ENCODE measurements around the gene CDC42EP4. TPM values are rescaled to one million over a fixed set of nuclear protein-coding genes. Genes with fewer than 3 reads are reported as not detected.

Gene CDC42EP4
- total RNA-seq (10 to 100 TPM; 27.5 to 31.0 TPM), polyA plus RNA-seq (10 to 100 TPM; 15.7 to 28.4 TPM)

- Histone ChIP-seq H3K4me1 (ENCODE audit: control insufficient read depth in 4 of 4, insufficient read depth in 4 of 4, low read length in 3 of 4) (peaks cover 0 to 28% (median 14%) of the 10 kb centered on the region in 4 donors), H3K27ac (ENCODE audit: low read depth in 1 of 2, low read length in 2 of 2) (peak within 1 kb of the TSS; percentile 95 to 96), H3K27me3 (ENCODE audit: control insufficient read depth in 4 of 4, insufficient read depth in 4 of 4, low read length in 3 of 4) (no peaks in the 10 kb centered on the region), H3K9me3 (ENCODE audit: control insufficient read depth in 4 of 4, low read length in 3 of 4) (no peaks in the 10 kb centered on the region), H3K4me3 (ENCODE audit: low read depth in 1 of 3, low read length in 3 of 3) (peak within 1 kb of the TSS; percentile 85 to 88 (median 85)), H3K9ac (ENCODE audit: low read depth in 1 of 2, low read length in 2 of 2) (peak within 1 kb of the TSS; percentile 83 to 89), H3K36me3 (ENCODE audit: control insufficient read depth in 4 of 4, insufficient read depth in 3 of 4, low read depth in 1 of 4, low read length in 3 of 4) (no peaks in the 10 kb centered on the region)
- DNase-seq (ENCODE audit: low spot score), result peak; percentile 96
- WGBS, result 1% methylated on average over 71 of the region's 71 CpGs
- TF ChIP-seq MAX (IDR thresholded peaks at IDR 0.05), result no peak
- TF ChIP-seq TAF1 (conservative IDR thresholded peaks at IDR 0.05), result peak; percentile 43
- peak; percentile 24 to 53 for TF ChIP-seq HNF4A (conservative IDR thresholded peaks at IDR 0.05)
- TF ChIP-seq JUND (IDR thresholded peaks at IDR 0.05), result peak in 1 of 2 donors; percentile 46
- TF ChIP-seq RXRA (IDR thresholded peaks at IDR 0.05), result peak; percentile 48 to 57
- peak; percentile 69 for TF ChIP-seq SP1 (IDR thresholded peaks at IDR 0.05)
- no peak for TF ChIP-seq FOXA2 (IDR thresholded peaks at IDR 0.05)
- TF ChIP-seq REST (IDR thresholded peaks at IDR 0.05), result peak; percentile 76
- no peak for TF ChIP-seq EGR1 (IDR thresholded peaks at IDR 0.05; ENCODE audit: low read depth in 2 of 2)
- TF ChIP-seq FOXA1 (IDR thresholded peaks at IDR 0.05), result no peak
- TF ChIP-seq YY1 (IDR thresholded peaks at IDR 0.05), result peak; percentile 77
- TF ChIP-seq NR2F2 (IDR thresholded peaks at IDR 0.05), result no peak
- TF ChIP-seq RAD21 (IDR thresholded peaks at IDR 0.05), result peak; percentile 31 to 38
- TF ChIP-seq ZBTB33 (IDR thresholded peaks at IDR 0.05), result no peak
- TF ChIP-seq, protein P1, sequence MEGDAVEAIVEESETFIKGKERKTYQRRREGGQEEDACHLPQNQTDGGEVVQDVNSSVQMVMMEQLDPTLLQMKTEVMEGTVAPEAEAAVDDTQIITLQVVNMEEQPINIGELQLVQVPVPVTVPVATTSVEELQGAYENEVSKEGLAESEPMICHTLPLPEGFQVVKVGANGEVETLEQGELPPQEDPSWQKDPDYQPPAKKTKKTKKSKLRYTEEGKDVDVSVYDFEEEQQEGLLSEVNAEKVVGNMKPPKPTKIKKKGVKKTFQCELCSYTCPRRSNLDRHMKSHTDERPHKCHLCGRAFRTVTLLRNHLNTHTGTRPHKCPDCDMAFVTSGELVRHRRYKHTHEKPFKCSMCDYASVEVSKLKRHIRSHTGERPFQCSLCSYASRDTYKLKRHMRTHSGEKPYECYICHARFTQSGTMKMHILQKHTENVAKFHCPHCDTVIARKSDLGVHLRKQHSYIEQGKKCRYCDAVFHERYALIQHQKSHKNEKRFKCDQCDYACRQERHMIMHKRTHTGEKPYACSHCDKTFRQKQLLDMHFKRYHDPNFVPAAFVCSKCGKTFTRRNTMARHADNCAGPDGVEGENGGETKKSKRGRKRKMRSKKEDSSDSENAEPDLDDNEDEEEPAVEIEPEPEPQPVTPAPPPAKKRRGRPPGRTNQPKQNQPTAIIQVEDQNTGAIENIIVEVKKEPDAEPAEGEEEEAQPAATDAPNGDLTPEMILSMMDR (IDR thresholded peaks at IDR 0.05; ENCODE audit: low read depth, low read length, missing input control), result no peak
- TF ChIP-seq ATF3 (IDR thresholded peaks at IDR 0.05), result no peak
- TF ChIP-seq HNF4G (IDR thresholded peaks at IDR 0.05), result no peak
- TF ChIP-seq GABPA (IDR thresholded peaks at IDR 0.05 in 1 of 2, conservative IDR thresholded peaks at IDR 0.05 in 1 of 2), result peak in 1 of 2 donors; percentile 48
These were observed at the start of gene CDC42EP4 for GRCh38 chr17:73311781-73312641. Gene CDC42EP4, minus strand, starts transcription at chr17:73312001. Its CDS starts 25,501 bp downstream, at chr17:73286500.
